Left lung (tissue), 10 donors: ENCODE data around the gene ACACA. TPM values are rescaled to one million over a fixed set of nuclear protein-coding genes. Genes with fewer than 3 reads are reported as not detected.

Experiments
- ATAC-seq: fragments of 200-7000 bp; cut with Tn5 transposase; one replicate; pipeline ENCODE4 v1.9.1; 2020; ENCODE audit warnings: moderate library complexity
- DNase-seq, 4 donors: peaks; one replicate each; pipeline ENCODE4 v3.0.0-alpha.2; 2013 to 2020
- H3K27ac ChIP-seq, 2 donors: fragments of 200-600 bp; sonication (generic) in 1 of 2; one replicate each; pipeline versions ENCODE4 v1.5.0 to v1.8.0; 2020 to 2021
- H3K27me3 ChIP-seq, 2 donors: fragments of 200-600 bp; sonication (generic) in 1 of 2; one replicate each; pipeline versions ENCODE4 v1.5.0 to v1.8.0; 2020 to 2021
- H3K36me3 ChIP-seq, 2 donors: fragments of 200-600 bp; sonication (generic) in 1 of 2; one replicate each; pipeline versions ENCODE4 v1.5.0 to v1.8.0; 2020 to 2021
- H3K4me1 ChIP-seq, 2 donors: fragments of 200-600 bp; one replicate each; pipeline ENCODE4 v1.8.0; 2021
- H3K4me3 ChIP-seq, 2 donors: fragments of 200-600 bp; sonication (generic) in 1 of 2; one replicate each; pipeline versions ENCODE4 v1.5.0 to v1.8.0; 2020 to 2021; ENCODE audit warnings: mild to moderate bottlenecking in 1 of 2
- H3K9me3 ChIP-seq, 2 donors: fragments of 200-600 bp; sonication (generic) in 1 of 2; one replicate each; pipeline versions ENCODE4 v1.5.0 to v1.8.0; 2020 to 2021
- intact Hi-C, 2 donors: fragments of 100-400 bp; cut with DNase I; formaldehyde crosslinking; loops; one replicate each; pipeline versions ENCODE4 v1.11.2 to v1.14.2; 2022
- polyA plus RNA-seq, 6 donors: library from polyadenylated mRNA; unstranded; fragments of 120-200 nt; gene quantifications; one replicate each; pipeline ENCODE4 v1.2.1, GENCODE V29; 2013; ENCODE audit not compliant: insufficient read length in 6 of 6
- total RNA-seq, 2 donors: library from RNA; stranded (reverse); fragmentation: NEBNext Ultra II Directional; extraction: Animal tissue kit (Norgen Biotek cat#: 25700); gene quantifications; one replicate each; pipeline ENCODE4 v1.2.1, GENCODE V29; 2021
- TF ChIP-seq, protein P1 (sequence below), 2 donors: fragments of 200-600 bp; sonication (generic) in 1 of 2; IDR thresholded peaks; one replicate each; pipeline versions ENCODE4 v1.5.0 to v1.8.0; 2021; ENCODE audit warnings: antibody characterized with exemption in 2 of 2
- donor health status: DM: no; HTN: yes; CAD: no.
- donor health status: DM: no; HTN: no; CAD: no.

ACACA gene
- total and polyA plus RNA-seq, 8 donors, result 43.6 to 128 (median 53.3) TPM

DNA sequence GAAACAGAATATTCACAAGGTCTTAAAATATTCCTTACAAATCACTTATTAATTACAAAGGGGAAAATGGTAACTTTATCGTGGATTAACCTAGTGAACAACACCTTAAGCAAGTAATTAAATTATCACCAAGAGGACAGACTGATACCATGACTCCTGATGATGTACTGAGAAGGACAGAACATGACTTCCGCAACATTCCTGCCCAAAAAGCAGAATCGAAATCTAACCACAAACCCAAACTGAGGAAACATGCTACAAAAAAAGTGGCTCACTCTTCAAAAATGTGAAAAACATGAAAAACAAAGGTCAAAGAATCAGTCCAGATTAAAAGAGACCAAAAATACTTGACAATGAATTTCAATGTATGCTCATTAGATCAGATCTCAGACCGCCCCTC lies 306.4 kb downstream of the ACACA start:
- Histone ChIP-seq H3K27me3 (no peaks in the 10 kb centered on the region), H3K4me1 (no peaks in the 10 kb centered on the region), H3K36me3 (peaks cover 0 to 71% of the 10 kb centered on the region in 2 donors), H3K4me3 (no peak overlapping the region), H3K27ac (no peak overlapping the region), H3K9me3 (no peaks in the 10 kb centered on the region)
- intact Hi-C loops, result no loop called here
- DNase-seq (no peak), ATAC-seq (no peak)
- TF ChIP-seq, protein P1, sequence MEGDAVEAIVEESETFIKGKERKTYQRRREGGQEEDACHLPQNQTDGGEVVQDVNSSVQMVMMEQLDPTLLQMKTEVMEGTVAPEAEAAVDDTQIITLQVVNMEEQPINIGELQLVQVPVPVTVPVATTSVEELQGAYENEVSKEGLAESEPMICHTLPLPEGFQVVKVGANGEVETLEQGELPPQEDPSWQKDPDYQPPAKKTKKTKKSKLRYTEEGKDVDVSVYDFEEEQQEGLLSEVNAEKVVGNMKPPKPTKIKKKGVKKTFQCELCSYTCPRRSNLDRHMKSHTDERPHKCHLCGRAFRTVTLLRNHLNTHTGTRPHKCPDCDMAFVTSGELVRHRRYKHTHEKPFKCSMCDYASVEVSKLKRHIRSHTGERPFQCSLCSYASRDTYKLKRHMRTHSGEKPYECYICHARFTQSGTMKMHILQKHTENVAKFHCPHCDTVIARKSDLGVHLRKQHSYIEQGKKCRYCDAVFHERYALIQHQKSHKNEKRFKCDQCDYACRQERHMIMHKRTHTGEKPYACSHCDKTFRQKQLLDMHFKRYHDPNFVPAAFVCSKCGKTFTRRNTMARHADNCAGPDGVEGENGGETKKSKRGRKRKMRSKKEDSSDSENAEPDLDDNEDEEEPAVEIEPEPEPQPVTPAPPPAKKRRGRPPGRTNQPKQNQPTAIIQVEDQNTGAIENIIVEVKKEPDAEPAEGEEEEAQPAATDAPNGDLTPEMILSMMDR (IDR thresholded peaks at IDR 0.05), result no peak

DNA sequence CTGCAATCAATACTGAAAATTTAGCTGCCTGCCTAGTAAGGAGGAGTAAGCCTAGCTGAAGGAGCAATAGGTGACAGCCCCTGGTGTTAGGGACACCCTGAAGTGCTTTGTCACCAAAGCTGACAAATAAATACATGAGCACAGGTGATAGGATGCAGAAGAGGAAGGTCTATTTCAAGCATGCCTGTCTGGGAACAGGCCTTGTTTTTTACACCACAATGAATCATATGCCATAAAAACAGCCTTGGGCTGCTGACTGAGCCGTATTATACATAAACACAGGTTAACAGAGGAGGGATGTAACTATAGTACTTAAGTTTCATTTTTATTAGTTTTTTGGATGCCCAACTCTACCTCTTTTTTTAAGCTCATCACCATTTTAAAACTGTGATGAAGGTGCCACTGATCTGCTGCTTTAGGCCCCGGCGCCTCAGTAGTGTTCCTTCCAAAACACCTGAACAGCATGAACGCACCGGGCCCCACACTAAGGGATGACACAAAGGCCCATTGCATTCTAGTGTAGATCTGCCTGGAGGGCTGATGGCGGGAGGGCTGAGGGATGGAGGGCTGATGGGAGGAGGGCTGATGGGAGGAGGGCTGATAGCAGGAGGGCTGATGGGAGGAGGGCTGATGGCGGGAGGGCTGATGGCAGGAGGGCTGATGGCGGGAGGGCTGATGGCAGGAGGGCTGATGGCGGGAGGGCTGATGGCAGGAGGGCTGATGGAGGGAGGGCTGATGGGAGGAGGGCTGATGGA lies 307.5 kb downstream of the ACACA start:
- no peak for ATAC-seq
- no peaks in the 10 kb centered on the region for H3K9me3 ChIP-seq

DNA sequence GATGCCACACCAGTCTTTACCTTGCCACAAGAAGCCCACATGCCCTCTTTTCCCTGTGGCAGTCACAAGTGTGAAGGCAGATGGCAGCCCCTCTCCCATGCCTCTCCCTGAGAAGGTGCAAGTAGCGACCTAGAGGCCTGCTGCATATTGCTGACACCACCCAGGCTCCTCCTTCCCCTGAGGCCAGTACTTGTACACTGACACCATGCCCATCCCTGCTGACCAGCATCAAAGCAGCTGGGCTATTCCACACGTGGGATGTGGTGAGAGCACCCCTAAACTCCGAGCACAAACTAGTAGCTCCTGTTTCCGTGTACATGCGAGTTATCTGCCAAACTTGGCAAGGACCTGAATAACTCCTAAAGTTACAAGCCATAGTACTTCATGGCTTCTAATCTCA lies 308.5 kb downstream of the ACACA start:
- intact Hi-C loops, result no loop called here
- TF ChIP-seq, protein P1 (IDR thresholded peaks at IDR 0.05), result no peak
- Histone ChIP-seq H3K4me3 (no peak overlapping the region), H3K27ac (no peak overlapping the region), H3K36me3 (peaks cover 0 to 69% of the 10 kb centered on the region in 2 donors), H3K9me3 (no peaks in the 10 kb centered on the region), H3K4me1 (no peaks in the 10 kb centered on the region), H3K27me3 (no peaks in the 10 kb centered on the region)
- no peak for DNase-seq
- ATAC-seq, result no peak

More for the DNA sequence above, 307.5 kb downstream of the ACACA start:
- peaks cover 0 to 69% of the 10 kb centered on the region in 2 donors for H3K36me3 ChIP-seq
- H3K4me3 ChIP-seq, result no peak overlapping the region
- TF ChIP-seq, protein P1 (IDR thresholded peaks at IDR 0.05), result no peak
- H3K4me1 ChIP-seq, result no peaks in the 10 kb centered on the region
- no peak for DNase-seq
- H3K27me3 ChIP-seq, result no peaks in the 10 kb centered on the region
- intact Hi-C loops, result no loop called here
- H3K27ac ChIP-seq, result no peak overlapping the region

DNA sequence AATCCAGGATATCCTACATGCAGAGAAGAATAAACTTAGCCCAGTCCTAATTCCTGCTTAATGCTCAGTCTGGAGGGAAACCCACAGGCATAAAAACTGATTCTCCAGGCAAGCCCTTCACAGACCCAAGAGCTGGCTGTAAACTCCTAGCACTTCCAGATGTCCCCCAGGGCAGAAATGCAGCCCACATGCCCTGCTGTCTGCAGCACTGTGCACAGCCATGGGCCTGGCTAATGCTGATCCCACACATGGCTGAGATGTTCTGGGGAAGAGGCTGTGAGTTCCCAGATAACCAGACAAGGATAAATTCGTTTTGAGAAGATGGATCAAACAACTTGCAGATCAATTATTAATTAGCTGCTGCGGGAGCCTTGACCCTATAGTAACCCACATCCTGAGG lies 309.5 kb downstream of the ACACA start:
- DNase-seq (no peak), ATAC-seq (no peak)
- TF ChIP-seq, protein P1 (IDR thresholded peaks at IDR 0.05), result no peak
- H3K9me3 ChIP-seq, result no peaks in the 10 kb centered on the region
- H3K4me3 ChIP-seq, result no peak overlapping the region
- no peak overlapping the region for H3K27ac ChIP-seq
- intact Hi-C loops, result no loop called here
- no peaks in the 10 kb centered on the region for H3K4me1 ChIP-seq
- peaks cover 0 to 68% of the 10 kb centered on the region in 2 donors for H3K36me3 ChIP-seq
- no peaks in the 10 kb centered on the region for H3K27me3 ChIP-seq

DNA sequence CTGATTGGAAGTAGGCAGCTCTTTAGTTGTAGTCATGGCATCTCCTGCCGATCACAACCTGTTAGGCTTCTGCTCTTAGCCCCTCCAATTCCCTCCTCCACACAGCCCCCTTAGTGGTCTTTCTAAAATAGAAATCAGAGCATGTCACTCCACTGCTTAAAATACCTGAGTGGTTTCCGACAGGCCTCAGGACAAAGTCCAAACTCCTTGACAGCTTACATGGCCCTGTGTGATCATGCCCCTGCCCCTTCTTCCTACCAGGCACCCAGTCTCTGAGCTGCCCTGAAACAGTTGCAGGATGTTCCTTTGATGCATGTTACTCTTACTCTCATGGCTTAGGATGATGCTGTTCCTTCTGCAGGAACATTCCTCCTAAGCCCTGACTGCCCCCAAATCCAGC lies 310.6 kb downstream of the ACACA start:
- no peaks in the 10 kb centered on the region for H3K9me3 ChIP-seq
- ATAC-seq, result no peak
- peaks cover 0 to 67% of the 10 kb centered on the region in 2 donors for H3K36me3 ChIP-seq
- intact Hi-C loops, result no loop called here
- TF ChIP-seq, protein P1 (IDR thresholded peaks at IDR 0.05), result no peak
- no peaks in the 10 kb centered on the region for H3K4me1 ChIP-seq
- no peaks in the 10 kb centered on the region for H3K27me3 ChIP-seq
- no peak overlapping the region for H3K27ac ChIP-seq
- no peak overlapping the region for H3K4me3 ChIP-seq
- DNase-seq, result no peak
